ENCODE measurements around the gene CALN1.
"Not testable (repeated sequence)": the region's sequence is repeated elsewhere in the genome, so short reads cannot be mapped to it uniquely, and the experiment has no call there.

CALN1 gene

DNA sequence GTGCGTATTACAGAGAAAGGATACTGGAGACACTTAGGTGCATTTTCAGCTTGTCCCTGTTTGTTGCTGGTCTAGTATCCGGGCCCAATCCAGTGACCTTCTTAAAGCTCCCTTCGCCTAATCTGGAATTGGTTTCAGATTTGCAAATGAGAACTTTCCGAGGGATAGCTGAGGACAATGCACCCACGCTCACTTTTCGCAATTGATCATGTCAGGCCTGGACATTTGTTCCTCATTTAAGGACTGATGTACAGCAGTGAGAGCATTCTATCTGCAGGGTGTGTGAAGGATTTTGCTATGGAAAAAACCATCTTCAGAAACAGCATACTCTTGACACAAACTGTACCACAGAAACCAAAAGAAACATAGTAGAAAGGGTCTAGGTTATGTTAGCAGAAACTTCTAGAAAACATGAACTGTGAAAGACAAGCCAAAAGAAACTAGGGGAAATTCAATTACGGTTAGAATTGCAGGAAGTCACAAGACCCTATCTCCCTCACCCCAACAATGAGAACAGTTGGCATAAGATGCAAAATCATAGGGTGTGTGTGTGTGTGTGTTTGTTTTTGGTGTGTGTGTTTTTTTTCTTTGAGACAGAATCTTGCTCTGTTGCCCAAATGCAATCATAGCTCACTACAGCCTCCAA lies 331.1 kb downstream of the CALN1 start:
- no CpG with 5 or more reads among the region's 7 CpGs for WGBS (ENCODE audit: insufficient coverage, insufficient read length)
- no peaks in the 10 kb centered on the region for H3K27me3 ChIP-seq (ENCODE audit: control insufficient read depth, insufficient read depth, low read length)

DNA sequence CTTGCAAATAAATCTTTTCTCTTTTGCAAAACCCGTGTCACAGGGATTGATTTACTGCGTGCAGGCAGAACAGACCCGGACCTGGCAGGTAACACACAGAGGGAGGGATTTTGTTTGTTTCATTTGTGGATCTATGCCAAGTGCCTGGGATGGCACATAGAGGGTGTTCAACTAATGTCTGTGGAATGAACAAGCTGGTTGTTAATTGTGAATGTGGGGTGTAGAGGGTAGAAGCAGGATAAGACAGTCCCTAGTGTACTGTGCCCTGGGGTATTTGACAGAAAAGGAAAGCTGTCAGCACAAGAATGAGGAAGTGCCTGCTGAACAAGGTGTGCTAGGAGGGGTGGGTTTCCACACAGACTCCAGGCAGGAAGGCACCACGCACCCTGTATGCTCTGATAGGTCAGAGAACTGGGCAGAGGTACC lies 331.8 kb downstream of the CALN1 start:
- DNase-seq (ENCODE audit: low read depth, low spot score): no peak
- no CpG with 5 or more reads among the region's 4 CpGs for WGBS (ENCODE audit: insufficient coverage, insufficient read length)

More for the DNA sequence above, 331.1 kb downstream of the CALN1 start:
- no peak overlapping the region for H3K4me3 ChIP-seq (ENCODE audit: low read length)
- H3K27ac ChIP-seq (ENCODE audit: low read length): no peak overlapping the region
- no peak for DNase-seq (ENCODE audit: low read depth, low spot score)
- H3K4me1 ChIP-seq (ENCODE audit: control insufficient read depth, insufficient read depth, low read length): no peaks in the 10 kb centered on the region
- H3K9me3 ChIP-seq (ENCODE audit: control insufficient read depth, insufficient read depth, low read length): no peaks in the 10 kb centered on the region
- no peaks in the 10 kb centered on the region for H3K36me3 ChIP-seq (ENCODE audit: control insufficient read depth, insufficient read depth, low read length)

DNA sequence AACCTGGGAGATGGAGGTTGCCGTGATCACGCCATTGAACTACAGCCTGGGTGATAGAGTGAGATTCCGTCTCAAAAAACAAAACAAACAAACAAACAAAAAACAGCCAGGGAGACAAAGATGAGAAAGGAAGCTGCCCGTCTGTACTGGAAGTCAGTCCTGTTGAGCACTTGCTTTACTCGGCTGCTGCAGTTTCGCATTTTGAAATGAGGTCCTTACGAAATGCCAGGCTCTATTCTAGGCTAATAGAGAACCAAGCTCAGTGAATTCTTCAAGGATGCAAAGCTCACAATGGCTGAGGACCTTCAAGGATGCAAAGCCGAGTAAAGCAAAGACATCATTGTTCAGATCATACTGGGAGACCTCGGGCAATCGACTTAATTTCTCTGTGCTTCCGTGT lies 333.3 kb downstream of the CALN1 start:
- no peak overlapping the region for H3K27ac ChIP-seq (ENCODE audit: low read length)
- H3K27me3 ChIP-seq (ENCODE audit: control insufficient read depth, insufficient read depth, low read length): no peaks in the 10 kb centered on the region
- H3K4me3 ChIP-seq (ENCODE audit: low read length): no peak overlapping the region
- no peaks in the 10 kb centered on the region for H3K36me3 ChIP-seq (ENCODE audit: control insufficient read depth, insufficient read depth, low read length)
- WGBS (ENCODE audit: insufficient coverage, insufficient read length): no CpG with 5 or more reads among the region's 11 CpGs
- H3K4me1 ChIP-seq (ENCODE audit: control insufficient read depth, insufficient read depth, low read length): no peaks in the 10 kb centered on the region
- no peaks in the 10 kb centered on the region for H3K9me3 ChIP-seq (ENCODE audit: control insufficient read depth, insufficient read depth, low read length)
- DNase-seq (ENCODE audit: low read depth, low spot score): no peak

More for the DNA sequence above, 331.8 kb downstream of the CALN1 start:
- no peaks in the 10 kb centered on the region for H3K9me3 ChIP-seq (ENCODE audit: control insufficient read depth, insufficient read depth, low read length)
- no peaks in the 10 kb centered on the region for H3K4me1 ChIP-seq (ENCODE audit: control insufficient read depth, insufficient read depth, low read length)
- no peak overlapping the region for H3K27ac ChIP-seq (ENCODE audit: low read length)
- H3K36me3 ChIP-seq (ENCODE audit: control insufficient read depth, insufficient read depth, low read length): no peaks in the 10 kb centered on the region
- H3K27me3 ChIP-seq (ENCODE audit: control insufficient read depth, insufficient read depth, low read length): no peaks in the 10 kb centered on the region
- no peak overlapping the region for H3K4me3 ChIP-seq (ENCODE audit: low read length)

- H3K27me3 ChIP-seq (ENCODE audit: control insufficient read depth, insufficient read depth, low read length): no peaks in the 10 kb centered on the region
- H3K4me1 ChIP-seq (ENCODE audit: control insufficient read depth, insufficient read depth, low read length): no peaks in the 10 kb centered on the region
- no peaks in the 10 kb centered on the region for H3K36me3 ChIP-seq (ENCODE audit: control insufficient read depth, insufficient read depth, low read length)
- H3K9me3 ChIP-seq (ENCODE audit: control insufficient read depth, insufficient read depth, low read length): no peaks in the 10 kb centered on the region
- H3K4me3 ChIP-seq (ENCODE audit: low read length): no peak overlapping the region
- no CpG with 5 or more reads among the region's 8 CpGs for WGBS (ENCODE audit: insufficient coverage, insufficient read length)
- DNase-seq (ENCODE audit: low read depth, low spot score): no peak
- H3K27ac ChIP-seq (ENCODE audit: low read length): no peak overlapping the region
These were observed 333.8 kb downstream of the CALN1 start for GRCh38 chr7:72078301-72078700.

- Histone ChIP-seq H3K27ac (ENCODE audit: low read length) (no peak overlapping the region), H3K4me3 (ENCODE audit: low read length) (no peak overlapping the region), H3K4me1 (ENCODE audit: control insufficient read depth, insufficient read depth, low read length) (no peaks in the 10 kb centered on the region), H3K36me3 (ENCODE audit: control insufficient read depth, insufficient read depth, low read length) (no peaks in the 10 kb centered on the region), H3K27me3 (ENCODE audit: control insufficient read depth, insufficient read depth, low read length) (no peaks in the 10 kb centered on the region), H3K9me3 (ENCODE audit: control insufficient read depth, insufficient read depth, low read length) (no peaks in the 10 kb centered on the region)
- WGBS (ENCODE audit: insufficient coverage, insufficient read length): no CpG with 5 or more reads among the region's 4 CpGs
- DNase-seq (ENCODE audit: low read depth, low spot score): no peak
These were observed 334.4 kb downstream of the CALN1 start for GRCh38 chr7:72077786-72078185.

GRCh38 chr7:72072901-72073300 lies 339.2 kb downstream of the CALN1 start:
- H3K36me3 ChIP-seq (ENCODE audit: control insufficient read depth, insufficient read depth, low read length): no peaks in the 10 kb centered on the region
- H3K27me3 ChIP-seq (ENCODE audit: control insufficient read depth, insufficient read depth, low read length): no peaks in the 10 kb centered on the region
- no peak for DNase-seq (ENCODE audit: low read depth, low spot score)
- no peaks in the 10 kb centered on the region for H3K9me3 ChIP-seq (ENCODE audit: control insufficient read depth, insufficient read depth, low read length)
- no peak overlapping the region for H3K27ac ChIP-seq (ENCODE audit: low read length)
- H3K4me3 ChIP-seq (ENCODE audit: low read length): no peak overlapping the region
- no peaks in the 10 kb centered on the region for H3K4me1 ChIP-seq (ENCODE audit: control insufficient read depth, insufficient read depth, low read length)

DNA sequence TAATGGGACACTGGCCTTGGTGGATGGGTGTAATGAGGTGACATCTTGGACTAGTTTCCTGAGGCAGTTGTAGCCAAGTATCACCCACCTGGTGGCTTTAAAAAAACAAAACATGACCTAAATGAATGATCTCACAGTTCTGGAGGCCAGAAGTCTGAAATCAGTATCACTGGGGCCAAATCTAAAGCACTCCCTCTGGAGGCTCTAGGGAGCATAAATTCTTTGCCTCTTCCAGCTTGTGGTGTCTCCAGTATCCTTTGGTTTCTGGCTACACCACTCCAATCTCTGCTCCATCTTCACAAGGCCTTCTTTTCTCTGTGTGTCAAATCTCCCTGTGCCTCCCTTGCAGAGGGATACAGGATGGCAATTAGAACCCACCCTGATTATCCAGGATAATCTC lies 342.9 kb downstream of the CALN1 start:
- no peak for DNase-seq (ENCODE audit: low read depth, low spot score)
- Histone ChIP-seq H3K9me3 (ENCODE audit: control insufficient read depth, insufficient read depth, low read length) (no peaks in the 10 kb centered on the region), H3K27me3 (ENCODE audit: control insufficient read depth, insufficient read depth, low read length) (no peaks in the 10 kb centered on the region), H3K36me3 (ENCODE audit: control insufficient read depth, insufficient read depth, low read length) (no peaks in the 10 kb centered on the region), H3K4me3 (ENCODE audit: low read length) (no peak overlapping the region), H3K4me1 (ENCODE audit: control insufficient read depth, insufficient read depth, low read length) (no peaks in the 10 kb centered on the region), H3K27ac (ENCODE audit: low read length) (no peak overlapping the region)

GRCh38 chr7:72065764-72066163 lies 346.4 kb downstream of the CALN1 start:
- H3K4me1 ChIP-seq (ENCODE audit: control insufficient read depth, insufficient read depth, low read length); H3K4me3 ChIP-seq (ENCODE audit: low read length); H3K27me3 ChIP-seq (ENCODE audit: control insufficient read depth, insufficient read depth, low read length); H3K9me3 ChIP-seq (ENCODE audit: control insufficient read depth, insufficient read depth, low read length); H3K36me3 ChIP-seq (ENCODE audit: control insufficient read depth, insufficient read depth, low read length); DNase-seq (ENCODE audit: low read depth, low spot score); H3K27ac ChIP-seq (ENCODE audit: low read length): not testable (repeated sequence)
- WGBS (ENCODE audit: insufficient coverage, insufficient read length): no CpG with 5 or more reads among the region's 1 CpG

- no peaks in the 10 kb centered on the region for H3K27me3 ChIP-seq (ENCODE audit: control insufficient read depth, insufficient read depth, low read length)
- no peaks in the 10 kb centered on the region for H3K9me3 ChIP-seq (ENCODE audit: control insufficient read depth, insufficient read depth, low read length)
- no peak for DNase-seq (ENCODE audit: low read depth, low spot score)
- H3K4me1 ChIP-seq (ENCODE audit: control insufficient read depth, insufficient read depth, low read length): no peaks in the 10 kb centered on the region
- H3K4me3 ChIP-seq (ENCODE audit: low read length): no peak overlapping the region
- no peak overlapping the region for H3K27ac ChIP-seq (ENCODE audit: low read length)
- H3K36me3 ChIP-seq (ENCODE audit: control insufficient read depth, insufficient read depth, low read length): no peaks in the 10 kb centered on the region
These were observed 347.2 kb downstream of the CALN1 start for GRCh38 chr7:72064916-72065315.

- H3K27ac ChIP-seq (ENCODE audit: low read length): no peak overlapping the region
- no peak overlapping the region for H3K4me3 ChIP-seq (ENCODE audit: low read length)
- no peaks in the 10 kb centered on the region for H3K9me3 ChIP-seq (ENCODE audit: control insufficient read depth, insufficient read depth, low read length)
- H3K4me1 ChIP-seq (ENCODE audit: control insufficient read depth, insufficient read depth, low read length): no peaks in the 10 kb centered on the region
- no peaks in the 10 kb centered on the region for H3K27me3 ChIP-seq (ENCODE audit: control insufficient read depth, insufficient read depth, low read length)
- no peak for DNase-seq (ENCODE audit: low read depth, low spot score)
- no peaks in the 10 kb centered on the region for H3K36me3 ChIP-seq (ENCODE audit: control insufficient read depth, insufficient read depth, low read length)
These were observed 348.8 kb downstream of the CALN1 start for GRCh38 chr7:72063330-72063729.

- Histone ChIP-seq H3K4me3 (ENCODE audit: low read length) (no peak overlapping the region), H3K27ac (ENCODE audit: low read length) (no peak overlapping the region), H3K4me1 (ENCODE audit: control insufficient read depth, insufficient read depth, low read length) (no peaks in the 10 kb centered on the region), H3K9me3 (ENCODE audit: control insufficient read depth, insufficient read depth, low read length) (no peaks in the 10 kb centered on the region), H3K27me3 (ENCODE audit: control insufficient read depth, insufficient read depth, low read length) (no peaks in the 10 kb centered on the region), H3K36me3 (ENCODE audit: control insufficient read depth, insufficient read depth, low read length) (no peaks in the 10 kb centered on the region)
- DNase-seq (ENCODE audit: low read depth, low spot score): no peak
- no CpG with 5 or more reads among the region's 1 CpG for WGBS (ENCODE audit: insufficient coverage, insufficient read length)
These were observed 349.5 kb downstream of the CALN1 start for GRCh38 chr7:72062666-72063065.

Measured in iPS DF 6.9 (cell line).